Smooth muscle cell (in vitro differentiated cells): Measurements from ENCODE around the gene KLC3. TPM values are rescaled to one million over a fixed set of nuclear protein-coding genes. Genes with fewer than 3 reads are reported as not detected.
"Not testable (repeated sequence)": the region's sequence is repeated elsewhere in the genome, so short reads cannot be mapped to it uniquely, and the experiment has no call there.

ENCODE experiments used
- DNase-seq: peaks from one replicate; lab custom pipeline; 2025; ENCODE audit not compliant: unreplicated experiment; lab: John Stamatoyannopoulos, UW
- H2AFZ ChIP-seq: fragments of 200-600 bp; sonication (generic); 2 replicates; pipeline ENCODE4 v1.6.0; 2016; ENCODE audit warnings: antibody characterized with exemption, low read depth, mild to moderate bottlenecking
- H3F3A ChIP-seq: fragments of 200-600 bp; sonication (generic); 2 replicates; pipeline ENCODE4 v1.6.0; 2017; ENCODE audit warnings: antibody characterized with exemption, low read depth
- H3K27ac ChIP-seq: fragments of 200-600 bp; sonication (generic); 2 replicates; pipeline ENCODE4 v1.5.1; 2016; ENCODE audit warnings: low read depth, mild to moderate bottlenecking
- H3K27me3 ChIP-seq: fragments of 200-600 bp; sonication (generic); 2 replicates; pipeline ENCODE4 v1.6.1; 2016; ENCODE audit warnings: low read depth, mild to moderate bottlenecking
- H3K36me3 ChIP-seq: fragments of 200-600 bp; sonication (generic); 2 replicates; pipeline ENCODE4 v1.5.1; 2016; ENCODE audit warnings: low read depth
- H3K4me1 ChIP-seq: fragments of 200-600 bp; sonication (generic); 2 replicates; pipeline ENCODE4 v1.5.1; 2016; ENCODE audit warnings: low read depth
- H3K4me2 ChIP-seq: fragments of 200-600 bp; sonication (generic); 2 replicates; pipeline ENCODE4 v1.6.0; 2016; ENCODE audit warnings: mild to moderate bottlenecking
- H3K4me3 ChIP-seq: fragments of 200-600 bp; sonication (generic); 2 replicates; pipeline ENCODE4 v1.5.1; 2016; ENCODE audit warnings: mild to moderate bottlenecking
- H3K79me2 ChIP-seq: fragments of 200-600 bp; sonication (generic); 2 replicates; pipeline ENCODE4 v1.6.0; 2016; ENCODE audit warnings: low read depth, mild to moderate bottlenecking
- H3K9ac ChIP-seq: fragments of 200-600 bp; sonication (generic); 2 replicates; pipeline ENCODE4 v1.6.0; 2016; ENCODE audit warnings: low read depth
- H3K9me3 ChIP-seq: fragments of 200-600 bp; sonication (generic); replicated peaks from 2 replicates; pipeline ENCODE4 v1.5.1; 2016; ENCODE audit warnings: low read depth
- H4K20me1 ChIP-seq: fragments of 200-600 bp; sonication (generic); 2 replicates; pipeline ENCODE4 v1.6.0; 2016; ENCODE audit warnings: low read depth
- CTCF ChIP-seq: fragments of 200-600 bp; sonication (generic); IDR thresholded peaks from 2 replicates; pipeline ENCODE4 v1.5.1; 2017; ENCODE audit warnings: borderline replicate concordance, mild to moderate bottlenecking, antibody characterized with exemption; ENCODE audit not compliant: insufficient read depth, poor library complexity, severe bottlenecking
- WGBS: methylation state at CpG from one replicate; pipeline ENCODE4 v1.1.7; 2016; ENCODE audit warnings: low lambda C conversion rate; 5-methylcytosine and 5-hydroxymethylcytosine counted together
- polyA plus RNA-seq: library from polyadenylated mRNA; unstranded; fragments of >200 nt; fragmentation: Nextera tagmentation; extraction: Ambion mirVana; gene quantifications from 2 replicates; pipeline ENCODE4 v1.2.1, GENCODE V29; 2016
- total RNA-seq: library from RNA; depleted of rRNA; stranded (reverse); fragments of >200 nt; gene quantifications from 2 replicates; pipeline ENCODE4 v1.2.3, GENCODE V29; 2014

Gene KLC3
- total and polyA plus RNA-seq, 2 experiments from 2014 or later: 4.8 to 6.3 TPM

- H3K4me1 ChIP-seq: peaks cover 7% of the 10 kb centered on the region
- H3F3A ChIP-seq: no peaks in the 10 kb centered on the region
- H3K27ac ChIP-seq: no peak overlapping the region
- no peaks in the 10 kb centered on the region for H3K27me3 ChIP-seq
- no peak overlapping the region for H3K9ac ChIP-seq
- no peaks in the 10 kb centered on the region for H3K36me3 ChIP-seq
- no peak overlapping the region for H3K4me2 ChIP-seq
- H3K9me3 ChIP-seq: no peaks in the 10 kb centered on the region
- H2AFZ ChIP-seq: no peak overlapping the region
- no peak for DNase-seq
- TF ChIP-seq CTCF: no peak
- 86% methylated on average over 13 of the region's 13 CpGs for WGBS
- no peaks in the 10 kb centered on the region for H4K20me1 ChIP-seq
- no peaks in the 10 kb centered on the region for H3K79me2 ChIP-seq
- no peak overlapping the region for H3K4me3 ChIP-seq
Measured at GRCh38 chr19:45327404-45328143, 13.0 kb upstream of the KLC3 start.

- Histone ChIP-seq H3K9me3 (no peaks in the 10 kb centered on the region), H3K4me3 (no peak overlapping the region), H3K36me3 (no peaks in the 10 kb centered on the region), H3F3A (no peaks in the 10 kb centered on the region), H3K4me1 (no peaks in the 10 kb centered on the region), H3K27ac (no peak overlapping the region), H3K27me3 (no peaks in the 10 kb centered on the region), H2AFZ (no peak overlapping the region), H3K79me2 (no peaks in the 10 kb centered on the region), H3K9ac (no peak overlapping the region), H4K20me1 (no peaks in the 10 kb centered on the region), H3K4me2 (no peak overlapping the region)
- DNase-seq: no peak
- no peak for TF ChIP-seq CTCF
- 85% methylated on average over 7 of the region's 7 CpGs for WGBS
Measured at GRCh38 chr19:45331411-45331810, 9.1 kb upstream of the KLC3 start.

DNA sequence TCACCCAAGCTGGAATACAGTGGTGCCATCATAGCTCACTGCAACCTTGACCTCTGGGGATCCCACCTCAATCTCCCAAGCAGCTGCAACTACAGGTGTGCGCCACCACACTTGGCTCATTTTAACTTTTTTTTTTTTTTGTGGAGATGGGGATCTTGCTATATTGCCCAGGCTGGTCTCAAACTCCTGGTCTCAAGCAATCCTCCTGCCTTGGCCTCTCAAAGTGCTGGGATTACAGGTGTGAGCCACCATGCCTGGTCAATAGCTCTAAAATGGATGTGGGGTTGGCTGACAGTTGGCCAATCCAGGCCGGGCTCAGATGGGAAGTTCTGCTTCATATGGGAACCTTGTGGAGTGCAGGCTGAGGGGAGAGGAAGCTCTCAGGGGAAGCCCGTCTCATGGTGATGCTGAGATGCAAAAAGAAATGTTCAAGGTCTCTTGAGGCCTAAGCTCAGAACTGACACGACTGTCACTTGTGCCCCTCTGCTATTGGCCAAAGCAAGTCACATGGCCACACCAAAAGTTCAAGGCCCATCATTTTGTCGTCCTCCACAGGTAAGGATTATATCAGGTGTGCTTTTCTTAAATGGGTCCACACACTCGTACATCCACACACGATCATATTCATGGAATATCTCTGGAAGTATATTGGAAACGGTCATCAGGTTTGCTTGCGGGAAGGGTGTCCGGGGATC, 6.8 kb upstream of the KLC3 start:
- Histone ChIP-seq H3F3A (no peaks in the 10 kb centered on the region), H2AFZ (no peak overlapping the region), H4K20me1 (no peaks in the 10 kb centered on the region), H3K27me3 (no peaks in the 10 kb centered on the region), H3K4me3 (no peak overlapping the region), H3K27ac (no peak overlapping the region), H3K9me3 (no peaks in the 10 kb centered on the region), H3K36me3 (no peaks in the 10 kb centered on the region), H3K4me2 (no peak overlapping the region), H3K9ac (no peak overlapping the region), H3K79me2 (no peaks in the 10 kb centered on the region), H3K4me1 (no peaks in the 10 kb centered on the region)
- 92% methylated on average over 10 of the region's 10 CpGs for whole genome bisulfite sequencing
- TF ChIP-seq CTCF: no peak
- DNase-seq: no peak

DNA sequence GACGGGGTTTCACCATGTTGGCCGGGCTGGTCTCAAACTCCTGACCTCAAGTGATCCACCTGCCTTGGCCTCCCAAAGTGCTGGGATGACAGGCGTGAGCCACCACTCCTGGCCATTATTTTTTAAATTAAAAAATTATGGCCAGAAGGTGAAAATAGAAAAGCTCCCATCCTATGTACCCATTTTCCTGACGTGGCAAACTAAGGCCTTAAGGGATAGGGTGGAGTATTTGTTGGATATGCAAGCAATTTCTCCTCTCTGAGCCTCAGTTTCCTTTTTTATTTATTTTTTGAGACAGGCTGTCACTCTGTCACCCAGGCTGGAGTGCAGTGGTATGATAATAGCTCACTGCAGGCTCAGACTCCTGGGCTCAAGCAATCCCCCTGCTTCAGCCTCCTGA, 5.7 kb upstream of the KLC3 start:
- H3K4me2 ChIP-seq, H3K4me1 ChIP-seq, DNase-seq, H3K27me3 ChIP-seq, H3K9me3 ChIP-seq, H3K4me3 ChIP-seq, H3K36me3 ChIP-seq, H3K9ac ChIP-seq, H3F3A ChIP-seq, H4K20me1 ChIP-seq, H3K79me2 ChIP-seq, H2AFZ ChIP-seq, H3K27ac ChIP-seq: not testable (repeated sequence)
- WGBS: 96% methylated on average over 4 of the region's 4 CpGs
